PFSK-1 (cell line): ENCODE measurements around the gene RAET1E.

Experiments used
- FOXP2 ChIP-seq: optimal IDR thresholded peaks from 2 replicates; pipeline ENCODE3; 2011; ENCODE audit warnings: borderline replicate concordance, control low read depth, inconsistent platforms; ENCODE audit not compliant: insufficient read depth; ENCODE audit errors: extremely low read length, extremely low read depth
- POLR2AphosphoS5 ChIP-seq: IDR thresholded peaks from 2 replicates; pipeline ENCODE4 v1.6.1; 2012; ENCODE audit warnings: low read depth, mild to moderate bottlenecking, control low read depth, low read length, moderate library complexity
- SIN3A ChIP-seq: IDR thresholded peaks from 2 replicates; pipeline ENCODE4 v1.6.1; 2012; ENCODE audit warnings: mild to moderate bottlenecking, low read length, moderate library complexity, borderline replicate concordance; ENCODE audit not compliant: insufficient read depth
- TAF1 ChIP-seq: IDR thresholded peaks from 2 replicates; pipeline ENCODE4 v1.6.1; 2012; ENCODE audit warnings: low read length, control low read depth, borderline replicate concordance; ENCODE audit not compliant: insufficient read depth
- TF ChIP-seq, protein P1 (sequence below), 2 experiments: IDR thresholded peaks; 2 replicates each; pipeline versions ENCODE4 v1.6.1 to v1.8.0; 2011 to 2012; ENCODE audit warnings: low read depth in 2 of 2, low read length in 2 of 2, control low read depth in 1 of 2, inconsistent platforms in 1 of 2, mild to moderate bottlenecking in 1 of 2, moderate library complexity in 1 of 2; ENCODE audit not compliant: insufficient read depth in 1 of 2

The RAET1E gene

DNA sequence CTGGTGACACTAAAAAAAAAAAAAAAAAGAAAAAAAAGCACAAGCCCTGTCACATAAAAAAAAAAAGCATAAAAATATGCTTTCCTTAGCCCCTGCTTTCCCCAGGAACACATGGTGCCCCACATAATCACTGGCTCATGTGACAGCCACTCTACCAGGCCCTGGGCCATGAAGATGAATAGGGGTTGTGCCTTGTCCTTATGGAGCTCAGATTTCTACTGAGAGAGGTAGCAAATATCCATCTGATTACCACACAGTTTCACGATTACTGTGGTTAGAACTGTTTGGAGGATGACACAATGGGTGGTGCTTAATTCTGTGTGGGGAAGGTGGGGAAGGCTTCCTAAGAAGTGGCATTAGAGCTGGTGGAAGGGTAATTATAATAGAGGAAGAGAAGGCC is 9.3 kb downstream of the RAET1E start:
- TF ChIP-seq POLR2AphosphoS5 (no peak), SIN3A (no peak), TAF1 (no peak), FOXP2 (no peak)
- TF ChIP-seq, protein P1, sequence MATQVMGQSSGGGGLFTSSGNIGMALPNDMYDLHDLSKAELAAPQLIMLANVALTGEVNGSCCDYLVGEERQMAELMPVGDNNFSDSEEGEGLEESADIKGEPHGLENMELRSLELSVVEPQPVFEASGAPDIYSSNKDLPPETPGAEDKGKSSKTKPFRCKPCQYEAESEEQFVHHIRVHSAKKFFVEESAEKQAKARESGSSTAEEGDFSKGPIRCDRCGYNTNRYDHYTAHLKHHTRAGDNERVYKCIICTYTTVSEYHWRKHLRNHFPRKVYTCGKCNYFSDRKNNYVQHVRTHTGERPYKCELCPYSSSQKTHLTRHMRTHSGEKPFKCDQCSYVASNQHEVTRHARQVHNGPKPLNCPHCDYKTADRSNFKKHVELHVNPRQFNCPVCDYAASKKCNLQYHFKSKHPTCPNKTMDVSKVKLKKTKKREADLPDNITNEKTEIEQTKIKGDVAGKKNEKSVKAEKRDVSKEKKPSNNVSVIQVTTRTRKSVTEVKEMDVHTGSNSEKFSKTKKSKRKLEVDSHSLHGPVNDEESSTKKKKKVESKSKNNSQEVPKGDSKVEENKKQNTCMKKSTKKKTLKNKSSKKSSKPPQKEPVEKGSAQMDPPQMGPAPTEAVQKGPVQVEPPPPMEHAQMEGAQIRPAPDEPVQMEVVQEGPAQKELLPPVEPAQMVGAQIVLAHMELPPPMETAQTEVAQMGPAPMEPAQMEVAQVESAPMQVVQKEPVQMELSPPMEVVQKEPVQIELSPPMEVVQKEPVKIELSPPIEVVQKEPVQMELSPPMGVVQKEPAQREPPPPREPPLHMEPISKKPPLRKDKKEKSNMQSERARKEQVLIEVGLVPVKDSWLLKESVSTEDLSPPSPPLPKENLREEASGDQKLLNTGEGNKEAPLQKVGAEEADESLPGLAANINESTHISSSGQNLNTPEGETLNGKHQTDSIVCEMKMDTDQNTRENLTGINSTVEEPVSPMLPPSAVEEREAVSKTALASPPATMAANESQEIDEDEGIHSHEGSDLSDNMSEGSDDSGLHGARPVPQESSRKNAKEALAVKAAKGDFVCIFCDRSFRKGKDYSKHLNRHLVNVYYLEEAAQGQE (IDR thresholded peaks at IDR 0.05; ENCODE audit: insufficient read depth in 1 of 2, low read depth in 2 of 2, low read length in 2 of 2): no peak

DNA sequence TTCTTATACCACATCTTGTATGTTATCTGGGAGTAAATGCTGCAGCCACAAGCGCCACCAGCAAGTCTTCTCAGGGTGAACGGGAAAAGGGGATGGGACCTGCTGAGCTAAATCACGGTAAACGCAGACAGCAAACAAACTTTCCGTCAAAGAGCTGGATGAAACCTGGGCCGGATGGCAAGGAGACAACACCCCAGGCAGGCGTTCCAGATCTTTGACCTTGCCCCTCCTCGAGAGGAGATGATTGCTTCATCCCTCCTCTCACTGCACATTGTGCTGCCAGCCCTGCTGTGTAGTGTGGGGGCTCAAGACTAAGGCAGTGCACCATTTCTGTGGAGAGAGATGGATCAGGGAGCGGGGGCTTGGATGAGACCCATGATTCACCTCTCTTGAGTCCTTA is 9.8 kb downstream of the RAET1E start:
- no peak for TF ChIP-seq FOXP2
- TF ChIP-seq SIN3A: no peak
- TF ChIP-seq, protein P1 (IDR thresholded peaks at IDR 0.05; ENCODE audit: insufficient read depth in 1 of 2, low read depth in 2 of 2, low read length in 2 of 2): no peak
- no peak for TF ChIP-seq POLR2AphosphoS5
- TF ChIP-seq TAF1: no peak

DNA sequence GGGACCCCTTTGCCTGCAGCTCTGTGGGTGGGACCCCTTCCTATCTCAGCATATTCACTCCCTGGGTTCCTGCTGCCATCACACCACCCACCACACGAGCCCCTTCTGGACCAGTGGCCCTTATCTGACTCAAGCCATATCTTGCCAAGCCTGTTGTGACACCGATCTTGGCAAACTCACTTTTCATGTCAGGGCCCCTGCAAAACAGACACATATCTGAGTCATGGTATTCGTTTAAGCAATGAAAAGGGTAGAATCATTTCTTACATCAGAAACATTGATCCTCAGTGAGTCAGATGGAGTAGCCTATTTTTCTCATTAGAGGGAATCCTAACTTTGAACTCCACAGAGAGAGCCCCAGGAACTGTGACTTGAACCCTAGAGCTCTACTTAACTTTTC is 10.6 kb downstream of the RAET1E start:
- TF ChIP-seq FOXP2 (no peak), POLR2AphosphoS5 (no peak), SIN3A (no peak), TAF1 (no peak)
- TF ChIP-seq, protein P1 (IDR thresholded peaks at IDR 0.05; ENCODE audit: insufficient read depth in 1 of 2, low read depth in 2 of 2, low read length in 2 of 2): no peak

DNA sequence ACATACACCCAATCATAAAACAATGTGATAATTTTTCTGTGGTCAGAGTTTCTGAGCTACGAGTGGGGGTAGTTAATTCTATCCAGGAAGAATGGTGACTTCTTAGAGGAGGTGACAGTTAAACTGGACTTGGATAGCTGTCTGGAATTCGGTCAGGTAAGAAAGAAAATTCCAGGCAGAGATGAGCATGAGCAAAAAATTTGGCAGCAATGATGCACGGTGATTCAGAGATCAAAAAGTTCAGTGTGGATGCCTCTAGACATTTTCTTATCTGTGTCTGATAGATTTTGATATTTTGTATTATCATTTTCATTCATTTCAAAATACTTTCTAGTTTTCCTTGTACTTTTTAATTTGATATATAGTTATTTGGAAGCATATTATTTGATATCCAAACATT is 12.0 kb downstream of the RAET1E start:
- TF ChIP-seq FOXP2 (no peak), POLR2AphosphoS5 (no peak), TAF1 (no peak)
- TF ChIP-seq, protein P1 (IDR thresholded peaks at IDR 0.05; ENCODE audit: insufficient read depth in 1 of 2, low read depth in 2 of 2, low read length in 2 of 2): no peak

DNA sequence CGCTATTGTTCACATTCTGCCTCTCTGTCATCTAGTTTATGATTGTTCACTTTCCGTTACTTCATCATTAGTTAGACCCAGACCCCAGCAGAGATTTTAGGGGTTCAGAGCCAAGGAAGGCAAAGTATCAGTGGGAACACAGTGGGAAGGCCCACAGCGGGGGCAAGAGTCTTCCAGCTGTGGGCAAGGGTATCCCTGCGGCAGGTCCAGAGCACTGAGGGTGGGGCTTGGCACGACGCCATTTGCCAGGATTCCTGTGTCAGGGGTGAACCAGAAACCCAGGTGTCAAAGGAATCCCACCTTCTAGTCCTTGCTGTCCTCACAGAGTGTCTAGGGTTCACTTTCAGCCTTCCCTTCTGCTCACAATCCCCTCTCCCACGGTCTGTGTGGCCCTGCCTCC is 13.3 kb downstream of the RAET1E start:
- TF ChIP-seq, protein P1 (IDR thresholded peaks at IDR 0.05; ENCODE audit: insufficient read depth in 1 of 2, low read depth in 2 of 2, low read length in 2 of 2): no peak
- no peak for TF ChIP-seq SIN3A
- no peak for TF ChIP-seq FOXP2
- TF ChIP-seq POLR2AphosphoS5: no peak
- TF ChIP-seq TAF1: no peak
